CD4-positive, alpha-beta T cell treated with Interleukin-4 for 1 hour (primary cell): ENCODE data around the gene AMER1.
"Not testable (repeated sequence)": the region's sequence is repeated elsewhere in the genome, so short reads cannot be mapped to it uniquely, and the experiment has no call there.

ENCODE experiments used
- DNase-seq, 2 donors: peaks; one replicate each; pipeline ENCODE4 v3.0.0-alpha.2; 2020 to 2022

AMER1 gene

GRCh38 chrX:64205441-64205734 lies at the start of gene AMER1:
AMER1 (minus strand) TSS chrX:64205708; CDS start chrX:64193286, 12,422 bp downstream.
- DNase-seq: no peak

GRCh38 chrX:64230123-64230970 lies 24.8 kb upstream of the AMER1 start, which contains the start of gene ASB12:
ASB12 (minus strand) TSS chrX:64230607; CDS start chrX:64225650, 4,957 bp downstream.
- DNase-seq: no peak

- DNase-seq: no peak
These were observed 23.6 kb upstream of the AMER1 start for GRCh38 chrX:64229154-64229553.

DNA sequence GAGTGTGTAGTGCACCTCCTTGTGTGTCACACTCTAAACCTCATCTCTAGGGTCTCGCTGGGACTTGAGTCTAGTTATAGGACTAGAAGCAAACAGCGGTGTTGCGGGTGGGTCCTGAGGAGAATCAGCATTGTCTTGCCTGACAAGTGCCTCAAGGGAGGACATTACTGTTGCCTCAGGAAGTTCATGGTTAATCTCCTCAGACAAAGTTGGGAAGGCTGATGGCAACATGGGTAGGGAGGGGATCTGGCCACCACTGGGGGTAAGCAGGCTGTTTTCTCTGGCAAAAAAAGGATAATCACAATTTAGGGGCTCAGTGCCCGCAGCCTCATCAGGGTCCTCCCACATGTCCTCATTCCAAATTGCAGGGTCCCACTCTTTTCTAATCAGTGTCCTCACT lies 12.5 kb upstream of the AMER1 start:
- no peak for DNase-seq

DNA sequence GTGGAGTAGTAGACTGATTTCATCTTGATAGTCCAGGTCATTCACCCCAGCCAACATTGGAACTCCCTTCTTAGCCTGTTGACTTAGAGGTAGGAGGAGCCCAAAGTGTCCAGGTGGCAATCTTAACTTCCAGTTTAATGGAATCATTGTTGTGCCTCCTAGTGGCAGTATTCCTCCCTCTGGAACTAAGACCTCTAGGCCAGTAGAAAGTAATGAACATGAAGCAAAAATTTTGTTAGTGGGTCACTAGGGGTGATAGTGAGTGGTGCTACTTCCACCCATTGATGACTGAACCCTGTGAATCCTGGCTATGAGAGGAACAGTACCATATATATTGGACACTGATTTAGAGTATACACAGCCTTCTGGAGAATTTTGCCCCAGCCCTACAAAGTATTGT lies 8.5 kb upstream of the AMER1 start:
- DNase-seq: not testable (repeated sequence)

DNA sequence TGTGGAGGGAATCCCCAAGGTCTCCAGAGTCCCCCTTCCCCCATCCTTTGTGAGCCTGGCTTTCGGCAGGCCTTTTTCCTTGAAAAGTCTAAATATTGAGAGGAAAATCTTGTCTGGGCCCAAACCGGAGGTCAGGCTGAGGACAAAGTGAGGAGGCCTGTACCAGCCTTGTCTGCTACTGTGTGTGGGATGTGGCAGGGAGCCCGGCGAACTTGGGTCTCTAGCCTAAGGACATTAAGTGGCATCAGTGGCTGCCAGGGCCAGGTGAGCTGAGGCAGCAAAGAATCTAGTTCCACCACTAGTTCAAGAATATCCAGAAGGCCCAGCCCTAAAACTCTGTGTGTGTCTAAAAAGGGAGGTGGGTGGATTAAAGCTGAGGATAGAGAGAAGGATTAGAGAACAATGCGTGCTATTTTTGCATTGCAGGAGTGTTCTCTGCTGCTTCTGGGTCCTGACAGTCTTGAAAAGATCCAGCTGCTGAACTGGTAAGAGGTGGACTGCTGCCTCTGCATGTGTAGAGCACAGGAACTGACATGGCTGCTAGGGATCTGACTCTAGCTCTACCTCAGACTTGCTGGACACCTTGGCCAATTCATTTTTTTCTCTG lies 1.2 kb upstream of the AMER1 start:
- DNase-seq: no peak

DNA sequence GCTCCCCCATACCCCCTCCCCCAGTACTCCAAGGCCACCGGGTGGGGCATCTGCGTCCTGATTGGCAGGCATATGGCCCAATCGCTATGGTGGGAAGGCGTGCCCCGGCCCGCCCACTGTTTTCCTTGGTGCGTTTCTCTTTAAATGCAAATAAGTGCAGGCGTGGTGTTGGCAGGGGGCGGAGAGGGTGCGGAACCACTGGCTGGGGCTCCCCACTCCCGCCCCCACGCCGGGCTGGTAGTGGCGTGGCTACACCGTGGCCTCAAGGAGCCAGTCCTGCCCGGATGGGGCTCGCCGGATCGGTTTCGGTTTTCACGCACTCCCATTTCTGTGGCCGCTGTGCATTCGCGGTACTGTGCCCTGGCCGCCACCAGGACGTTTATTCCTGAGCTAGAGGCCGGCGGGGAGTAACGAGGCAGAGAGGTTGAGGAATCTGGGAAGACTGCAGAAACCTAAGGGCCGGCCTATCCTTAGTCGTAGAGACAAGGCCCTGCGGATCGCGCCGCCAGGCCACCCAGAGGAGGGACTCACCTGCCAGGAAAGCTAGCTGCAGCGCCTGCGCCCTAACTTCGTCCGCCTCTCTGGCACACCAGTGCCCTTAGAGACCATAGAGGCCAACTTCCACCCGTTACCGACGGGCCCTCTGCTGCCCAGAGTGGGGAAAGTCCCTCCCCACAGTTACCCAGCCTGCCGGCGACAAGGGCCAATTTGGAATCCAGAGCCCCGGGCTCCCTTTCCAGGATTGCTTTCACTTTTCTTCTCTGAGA lies 410 bp upstream of the AMER1 start:
- peak; percentile 92 to 93 for DNase-seq

GRCh38 chrX:64204701-64205440 lies 637 bp downstream of the AMER1 start:
- DNase-seq: no peak

GRCh38 chrX:64204252-64204651 lies 1.3 kb downstream of the AMER1 start:
- DNase-seq: no peak

GRCh38 chrX:64202808-64203325 lies 2.6 kb downstream of the AMER1 start:
- DNase-seq: no peak

DNA sequence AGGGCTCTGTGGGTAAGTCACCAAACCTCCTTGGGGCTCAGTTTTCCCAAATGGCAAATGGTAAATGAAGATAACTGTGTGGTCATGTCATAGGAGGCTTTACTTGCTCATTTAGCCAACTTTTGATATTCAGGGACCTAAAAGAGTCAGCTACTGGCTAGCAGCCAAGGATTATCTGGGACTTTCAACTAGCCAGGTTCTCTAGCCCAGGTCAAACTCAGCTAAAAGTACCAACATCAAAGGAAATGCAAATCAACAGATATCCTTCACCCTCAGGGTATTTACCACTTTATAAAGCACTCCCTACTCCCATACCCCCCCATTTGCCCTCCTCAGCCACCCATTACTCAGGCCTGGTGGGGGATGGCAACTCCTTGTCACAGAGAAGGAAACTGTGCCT lies 7.5 kb downstream of the AMER1 start:
- no peak for DNase-seq

DNA sequence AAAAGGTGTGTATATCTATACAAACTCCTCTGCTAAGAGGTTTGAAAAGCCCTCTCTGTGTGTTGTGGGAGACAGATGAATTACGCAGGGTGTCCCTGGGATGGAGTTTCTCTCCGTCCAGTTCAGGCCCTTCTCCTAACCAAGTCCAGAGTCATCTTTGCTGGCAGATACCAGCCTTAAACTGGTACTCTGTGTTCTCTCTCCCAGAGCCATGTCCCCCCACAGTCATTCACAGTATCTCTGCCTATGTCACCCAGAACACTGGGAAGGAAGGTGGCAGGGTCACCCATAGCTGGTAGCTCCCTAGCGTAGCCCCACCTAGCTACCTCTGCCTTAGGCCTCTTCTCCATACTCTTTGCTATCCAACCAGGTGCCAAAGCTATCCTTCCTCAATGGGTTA lies 8.9 kb downstream of the AMER1 start:
- DNase-seq: no peak

- DNase-seq: no peak
These were observed 9.6 kb downstream of the AMER1 start for GRCh38 chrX:64195862-64196261.

DNA sequence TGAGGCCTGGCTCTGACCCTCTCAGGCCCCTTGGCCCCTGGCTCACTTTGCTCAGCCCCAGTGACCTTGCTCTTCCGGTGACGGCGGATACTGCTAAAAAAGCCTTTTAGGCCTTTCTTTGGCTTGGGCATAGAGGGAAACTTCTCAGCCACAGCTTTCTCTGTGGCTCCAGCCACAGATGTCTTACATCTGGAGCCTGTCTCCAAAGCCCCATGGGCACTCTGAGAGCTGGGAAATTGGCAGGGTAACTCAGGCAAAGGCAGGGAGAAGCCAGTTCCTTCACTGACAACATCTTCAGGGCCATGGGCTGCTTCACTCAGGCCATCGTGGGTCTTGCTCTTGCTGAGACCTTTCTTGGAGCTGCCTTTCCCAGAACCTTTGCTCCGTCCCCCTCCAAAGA lies 12.8 kb downstream of the AMER1 start:
- no peak for DNase-seq

DNA sequence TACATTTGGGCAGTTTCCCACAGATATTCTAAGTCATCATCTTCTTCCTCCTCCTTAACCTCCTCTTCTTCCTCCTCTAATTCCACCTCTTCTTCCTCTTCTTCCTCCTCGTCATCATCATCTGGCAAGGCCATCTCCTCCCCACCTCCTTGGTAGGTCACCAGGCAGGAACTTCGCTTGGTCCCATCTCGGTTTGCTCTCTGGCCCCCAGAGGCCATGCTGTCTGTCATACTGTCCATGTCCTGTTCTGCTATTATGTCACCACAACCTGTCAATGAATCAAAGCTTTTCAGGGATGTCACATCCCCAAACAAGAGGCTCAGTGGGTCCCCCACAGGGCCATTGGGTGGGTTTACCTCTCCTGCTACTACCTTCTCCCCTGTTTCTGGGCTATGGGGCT lies 13.5 kb downstream of the AMER1 start:
- DNase-seq: no peak

GRCh38 chrX:64191281-64192010 lies 14.1 kb downstream of the AMER1 start:
- no peak for DNase-seq

DNA sequence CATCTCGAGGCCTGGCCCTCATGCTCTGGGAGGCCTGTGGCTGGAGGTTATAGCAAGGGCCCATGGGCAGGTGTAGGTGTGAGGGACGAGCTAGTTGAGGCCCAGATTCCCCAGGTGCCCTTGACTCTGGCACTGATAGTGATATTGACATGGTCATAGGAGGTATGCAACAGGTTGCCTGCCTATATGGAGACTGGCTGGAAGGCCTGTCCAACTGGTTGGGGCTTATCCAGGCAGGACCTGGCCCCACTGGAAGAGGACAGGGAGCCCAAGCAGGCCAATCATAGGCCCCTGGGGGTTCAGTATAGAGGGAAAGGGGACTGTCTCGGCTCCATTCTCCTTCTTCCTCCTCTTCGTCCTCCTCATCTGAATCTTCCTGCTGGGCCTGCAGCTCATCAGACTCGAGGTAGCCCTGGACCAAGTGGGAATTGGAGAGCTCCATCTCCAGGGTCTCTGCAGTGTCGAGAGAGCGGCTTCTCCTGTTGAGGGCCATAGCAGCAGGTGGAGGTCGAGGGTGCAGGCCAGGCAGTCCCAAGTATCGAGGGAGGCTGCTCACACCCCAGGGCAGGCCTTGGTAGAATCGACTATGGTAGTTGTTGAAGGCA lies 15.3 kb downstream of the AMER1 start:
- no peak for DNase-seq

DNA sequence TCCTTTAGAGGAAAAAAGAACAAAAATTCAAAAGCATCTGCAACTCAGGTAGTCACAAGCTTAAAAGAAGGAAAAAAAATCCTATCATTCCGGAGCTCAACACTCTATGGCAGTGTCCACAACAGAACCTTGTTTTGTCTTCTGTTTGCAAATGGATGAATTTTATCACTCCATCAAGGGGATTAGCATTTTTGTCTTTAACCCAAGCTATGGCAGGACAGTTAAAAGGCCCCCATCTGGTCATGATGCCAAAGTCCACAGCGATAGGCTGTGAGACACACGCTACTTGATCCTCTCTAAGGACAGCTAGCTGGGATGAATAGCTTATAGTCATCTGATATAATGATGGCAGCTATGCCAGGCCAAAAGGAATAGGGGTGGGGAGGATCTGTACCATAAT lies 16.6 kb downstream of the AMER1 start:
- no peak for DNase-seq

DNA sequence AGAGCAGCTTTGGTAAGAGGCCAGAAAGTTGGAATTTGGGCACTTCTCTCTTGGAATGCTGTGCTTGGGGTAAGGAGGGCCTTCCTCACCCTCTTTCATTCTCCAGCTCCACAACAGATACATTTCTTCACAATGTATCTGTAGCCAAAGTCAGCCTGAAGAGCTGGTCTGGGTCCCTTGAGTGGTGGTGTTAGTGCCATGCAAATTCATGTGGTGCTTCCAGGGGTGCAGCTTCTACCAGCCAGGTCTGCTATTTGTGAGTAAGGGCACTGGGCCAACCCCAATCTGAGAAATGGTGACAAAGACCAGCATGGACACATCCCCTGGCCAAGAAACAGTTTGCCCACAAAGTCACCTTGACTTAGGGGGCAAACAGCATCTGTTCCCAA lies 17.8 kb downstream of the AMER1 start:
- no peak for DNase-seq

DNA sequence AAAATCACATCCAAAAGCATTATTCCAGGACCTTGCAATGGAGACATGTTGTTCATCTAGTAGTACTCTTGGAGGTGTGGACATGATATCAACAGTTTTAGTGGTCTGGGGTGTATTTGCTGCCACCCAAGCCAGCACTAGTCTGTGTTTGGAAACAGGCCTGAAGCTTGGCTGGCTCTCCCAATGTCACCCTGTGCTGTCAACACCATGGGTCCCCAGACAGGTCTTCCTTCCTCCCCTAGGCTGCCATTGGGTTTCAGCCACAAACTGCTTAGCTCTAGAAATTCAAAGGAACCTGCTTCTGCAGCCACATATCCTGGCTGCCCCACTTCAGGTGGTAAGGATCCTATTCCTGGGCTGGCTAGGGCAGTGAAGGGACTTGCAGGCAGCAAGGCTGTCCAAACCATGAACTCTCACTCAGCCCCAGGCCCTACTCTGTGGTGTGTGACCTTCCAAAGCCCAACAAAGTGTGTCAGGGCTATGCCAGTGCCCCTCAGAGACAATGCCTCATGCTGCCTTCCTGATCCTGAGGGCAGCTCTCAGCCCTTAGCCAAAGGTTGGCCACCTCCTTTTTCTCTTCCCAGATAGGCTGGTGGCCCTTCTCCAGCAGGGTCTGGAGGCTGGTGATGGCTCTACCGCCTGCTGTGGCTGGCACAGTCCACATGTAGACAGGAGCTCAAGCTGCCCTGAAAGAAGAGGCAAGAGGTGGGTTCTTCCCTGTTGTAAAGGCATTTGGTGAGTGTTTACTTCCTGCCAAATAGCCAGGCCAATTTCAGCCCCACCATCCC lies 18.3 kb downstream of the AMER1 start:
- DNase-seq: no peak

DNA sequence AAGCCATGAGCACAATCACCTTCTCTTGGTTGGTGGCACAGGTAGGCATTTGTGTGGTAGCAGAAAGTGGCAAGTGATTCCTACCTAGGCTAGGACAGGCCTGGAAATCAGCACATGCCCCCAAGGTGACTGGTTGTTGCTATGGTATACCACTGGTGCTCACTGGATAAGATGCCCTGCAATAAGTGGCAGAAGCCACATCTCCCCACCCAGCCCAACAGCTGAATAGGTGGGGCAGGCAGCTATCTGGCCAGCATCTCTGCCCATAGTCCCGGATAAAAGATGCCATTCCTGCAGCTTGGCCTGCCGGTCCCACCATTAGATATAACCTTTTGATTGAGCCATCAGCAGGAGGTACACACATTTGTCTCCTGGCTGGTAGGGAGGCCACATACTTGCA lies 21.1 kb downstream of the AMER1 start:
- DNase-seq: no peak
